Measurements from ENCODE around the gene IQSEC1. TPM values are rescaled to one million over a fixed set of nuclear protein-coding genes. Genes with fewer than 3 reads are reported as not detected.
A peak's percentile ranks its signal among the peaks of the same experiment; 100 is the strongest.

Gene IQSEC1
- total and polyA plus RNA-seq, 9 of the 15 experiments (the other 6 are each of a cell fraction or from before 2014, with no cell fraction given) = 0.56 to 39.0 (median 6.8) TPM

GRCh38 chr3:12982619-12983101, 90.6 kb downstream of the IQSEC1 start:
- in situ Hi-C loops (cut with MboI) = loop anchor here (5.0 kb wide), 1 partner anchor 85 kb away; no protein-coding TSS in a partner anchor
- WGBS (ENCODE audit: insufficient coverage, low coverage, missing lambda C conversion rate) = 54% methylated on average over 5 of the region's 5 CpGs
- Histone ChIP-seq H3K4me3 (no peak overlapping the region), H3K36me3 (ENCODE audit: control insufficient read depth, insufficient read depth, low read length) (no peaks in the 10 kb centered on the region), H4K20me1 (replicated peaks; ENCODE audit: control insufficient read depth, insufficient read depth, low read length) (no peaks in the 10 kb centered on the region; the same call in 1 of the 2 replicates), H3K27ac (ENCODE audit: extremely low read depth, low read depth, low read length) (no peak overlapping the region), H3K9ac (ENCODE audit: insufficient read depth in 1 of 2, low read depth in 2 of 2, low read length in 2 of 2) (peak overlapping the region in 1 of 2 experiments; percentile 9; a peak in 1 of 4 replicates), H3K4me2 (ENCODE audit: insufficient read depth, low read length) (no peak overlapping the region), H3K4me1 (replicated peaks in 1 of 2; ENCODE audit: control insufficient read depth in 2 of 2, insufficient read depth in 2 of 2, low read length in 2 of 2) (peaks cover 24 to 57% of the 10 kb centered on the region in 2 experiments; a peak in 4 of 5 replicates), H3K27me3 (ENCODE audit: control insufficient read depth in 2 of 2, insufficient read depth in 2 of 2, low read length in 2 of 2) (no peaks in the 10 kb centered on the region), H3K79me2 (ENCODE audit: control insufficient read depth, insufficient read depth, low read length) (peaks cover 9% of the 10 kb centered on the region; the same call in 2 of the 3 replicates), H2AFZ (ENCODE audit: low read depth, low read length) (no peak overlapping the region), H3K9me3 (replicated peaks; ENCODE audit: control insufficient read depth, insufficient read depth, low read depth, low read length) (no peaks in the 10 kb centered on the region), H3K9me1 (ENCODE audit: control insufficient read depth, insufficient read depth, low read length) (no peaks in the 10 kb centered on the region)
- TF ChIP-seq ZZZ3 (IDR thresholded peaks at IDR 0.05) (no peak), PRMT5 (CRISPR knock-in tag; IDR thresholded peaks at IDR 0.05) (0 out of 2 replicates have a peak, but pooled peaks have one; percentile 37)
- ATAC-seq = no peak
- no peak for FAIRE-seq
- no TSS peak for BruUV-seq (replicated peaks)
- CTCF ChIA-PET (ENCODE audit: low intra/inter-chr PET ratio) = no interaction called here
- intact Hi-C loops (cut with micrococcal nuclease) = no loop called here
- DNase-seq (ENCODE audit: extremely low read depth in 1 of 4, low spot score in 3 of 4) = no peak
- POLR2A ChIA-PET = interaction anchor here (0.8 to 2.0 kb wide), 5 partner anchors 8 to 120 kb away, joined by 3 to 9 read pairs (median 4); no protein-coding TSS in a partner anchor
